Gastroesophageal sphincter (tissue), 4 donors: ENCODE results near the gene KIAA2012. TPM values are rescaled to one million over a fixed set of nuclear protein-coding genes. Genes with fewer than 3 reads are reported as not detected.

Experiments
- ATAC-seq: fragments of 150-250 bp; one replicate; pipeline ENCODE4 v1.9.1; 2016; ENCODE audit warnings: mild to moderate bottlenecking, moderate library complexity
- H3K27ac ChIP-seq, 4 donors: fragments of 200-600 bp; sonication (generic) in 3 of 4; 1 replicate in 3 of 4; 2 replicates in 1 of 4; pipeline ENCODE4 v1.5.1; 2016 to 2019
- H3K27me3 ChIP-seq: fragments of 200-600 bp; sonication (generic); one replicate; pipeline ENCODE4 v1.5.1; 2019
- H3K36me3 ChIP-seq, 2 donors: fragments of 200-600 bp; sonication (generic); one replicate each; pipeline ENCODE4 v1.5.1; 2019; ENCODE audit warnings: control low read depth in 1 of 2
- H3K4me1 ChIP-seq, 3 donors: fragments of 200-600 bp; sonication (generic); 1 replicate in 2 of 3; 2 replicates in 1 of 3; pipeline ENCODE4 v1.5.1; 2016 to 2019; ENCODE audit warnings: control low read depth in 2 of 3
- H3K4me3 ChIP-seq, 2 donors: fragments of 200-600 bp; sonication (generic); one replicate each; pipeline ENCODE4 v1.5.1; 2019; ENCODE audit warnings: mild to moderate bottlenecking in 1 of 2, moderate library complexity in 1 of 2
- H3K9me3 ChIP-seq, 3 donors: fragments of 200-600 bp; sonication (generic); one replicate each; pipeline ENCODE4 v1.5.1; 2017 to 2019; ENCODE audit warnings: control low read depth in 2 of 3
- CTCF ChIP-seq, 4 experiments: fragments of 200-600 bp in 2 of 4; fragments of 450-650 bp in 2 of 4; sonication (generic) in 1 of 4; IDR thresholded peaks; one replicate each; pipeline ENCODE4 v1.5.1; 2017 to 2019; ENCODE audit warnings: antibody characterized with exemption in 4 of 4, mild to moderate bottlenecking in 2 of 4, moderate library complexity in 2 of 4
- EP300 ChIP-seq: sonication (generic); formaldehyde crosslinking; IDR thresholded peaks from one replicate; pipeline ENCODE4 v1.6.1; 2017; ENCODE audit warnings: antibody characterized with exemption, mild to moderate bottlenecking
- POLR2A ChIP-seq, 2 donors: fragments of 450-650 bp; IDR thresholded peaks; one replicate each; pipeline ENCODE4 v1.6.1; 2017; ENCODE audit warnings: antibody characterized with exemption in 2 of 2, mild to moderate bottlenecking in 2 of 2, moderate library complexity in 1 of 2
- POLR2AphosphoS5 ChIP-seq: sonication (generic); formaldehyde crosslinking; IDR thresholded peaks from one replicate; pipeline ENCODE4 v1.6.1; 2017; ENCODE audit warnings: antibody characterized with exemption
- WGBS, 2 donors: methylation state at CpG; one replicate each; pipeline ENCODE4 v1.1.5; 2018; ENCODE audit warnings: low coverage in 1 of 2; 5-methylcytosine and 5-hydroxymethylcytosine counted together
- total RNA-seq, 4 donors: library from RNA; depleted of rRNA; stranded (reverse); fragments of >200 nt; gene quantifications; one replicate each; pipeline ENCODE4 v1.1.0, GENCODE V29; 2016

KIAA2012 gene
- total RNA-seq = not detected

GRCh38 chr2:202072737-202073401 is at the start of gene KIAA2012:
KIAA2012 (plus strand) TSS chr2:202073255; CDS start chr2:202073628, 373 bp downstream.
- 40 to 71% methylated on average over 6 to 8 of the region's 11 CpGs for WGBS, 2 donors
- H3K36me3 ChIP-seq = no peaks in the 10 kb centered on the region
- H3K4me3 ChIP-seq = no peak within 1 kb of the TSS
- no peak for ATAC-seq
- H3K27me3 ChIP-seq = no peaks in the 10 kb centered on the region
- no peaks in the 10 kb centered on the region for H3K9me3 ChIP-seq
- H3K27ac ChIP-seq = no peak within 1 kb of the TSS
- TF ChIP-seq CTCF (IDR thresholded peaks at IDR 0.05) (no peak), POLR2A (IDR thresholded peaks at IDR 0.05) (no peak)
- H3K4me1 ChIP-seq = no peaks in the 10 kb centered on the region

GRCh38 chr2:202023904-202024266 is 49.2 kb upstream of the KIAA2012 start:
- H3K9me3 ChIP-seq = no peaks in the 10 kb centered on the region
- H3K4me3 ChIP-seq = no peak overlapping the region
- H3K27me3 ChIP-seq = no peaks in the 10 kb centered on the region
- H3K27ac ChIP-seq = no peak overlapping the region
- H3K36me3 ChIP-seq = no peaks in the 10 kb centered on the region
- 92 to 100% methylated on average over 1 to 2 of the region's 8 CpGs for WGBS, 2 donors
- no peak for TF ChIP-seq EP300
- H3K4me1 ChIP-seq = peaks cover 0 to 18% (median 12%) of the 10 kb centered on the region in 3 donors
- no peak for ATAC-seq

GRCh38 chr2:202024871-202025270 is 48.2 kb upstream of the KIAA2012 start:
- no peak for TF ChIP-seq POLR2A (IDR thresholded peaks at IDR 0.05)
- no peak for TF ChIP-seq EP300
- no peak for TF ChIP-seq CTCF (IDR thresholded peaks at IDR 0.05)
- no peak for TF ChIP-seq POLR2AphosphoS5
- 82 to 89% methylated on average over 6 to 8 of the region's 9 CpGs for WGBS, 2 donors
- Histone ChIP-seq H3K9me3 (no peaks in the 10 kb centered on the region), H3K4me3 (no peak overlapping the region), H3K27me3 (no peaks in the 10 kb centered on the region), H3K4me1 (peaks cover 0 to 8% (median 5%) of the 10 kb centered on the region in 3 donors), H3K27ac (no peak overlapping the region), H3K36me3 (no peaks in the 10 kb centered on the region)
- no peak for ATAC-seq

- ATAC-seq = no peak
- TF ChIP-seq POLR2AphosphoS5 (no peak), CTCF (IDR thresholded peaks at IDR 0.05) (no peak), EP300 (no peak), POLR2A (IDR thresholded peaks at IDR 0.05) (no peak)
Measured at GRCh38 chr2:202025816-202026215, 47.2 kb upstream of the KIAA2012 start.

GRCh38 chr2:202026507-202026906 is 46.5 kb upstream of the KIAA2012 start:
- Histone ChIP-seq H3K4me3 (no peak overlapping the region), H3K27me3 (no peaks in the 10 kb centered on the region), H3K4me1 (peaks cover 0 to 11% (median under 1%) of the 10 kb centered on the region in 3 donors), H3K9me3 (no peaks in the 10 kb centered on the region), H3K36me3 (no peaks in the 10 kb centered on the region), H3K27ac (no peak overlapping the region)
- ATAC-seq = no peak
- no peak for TF ChIP-seq EP300
- WGBS, 2 donors = 78 to 94% methylated on average over 2 to 5 of the region's 5 CpGs

More at GRCh38 chr2:202025816-202026215, 47.2 kb upstream of the KIAA2012 start:
- H3K4me1 ChIP-seq = peaks cover 0 to 5% (median 0%) of the 10 kb centered on the region in 3 donors
- 98 to 100% methylated on average over 4 to 5 of the region's 5 CpGs for WGBS, 2 donors
- H3K27me3 ChIP-seq = no peaks in the 10 kb centered on the region
- H3K4me3 ChIP-seq = no peak overlapping the region
- H3K36me3 ChIP-seq = no peaks in the 10 kb centered on the region
- H3K9me3 ChIP-seq = no peaks in the 10 kb centered on the region
- no peak overlapping the region for H3K27ac ChIP-seq

GRCh38 chr2:202030691-202031090 is 42.4 kb upstream of the KIAA2012 start:
- TF ChIP-seq EP300 = no peak
- TF ChIP-seq POLR2AphosphoS5 = no peak
- no peak for TF ChIP-seq CTCF (IDR thresholded peaks at IDR 0.05)
- no peak for TF ChIP-seq POLR2A (IDR thresholded peaks at IDR 0.05)
- no peak for ATAC-seq
- peaks cover 0 to 34% (median 10%) of the 10 kb centered on the region in 3 donors for H3K4me1 ChIP-seq
- WGBS, 2 donors = 41 to 54% methylated on average over 4 of the region's 4 CpGs
- no peaks in the 10 kb centered on the region for H3K9me3 ChIP-seq
- H3K27me3 ChIP-seq = no peaks in the 10 kb centered on the region
- no peaks in the 10 kb centered on the region for H3K36me3 ChIP-seq
- peak overlapping the region in 3 of 4 donors; percentile 23 to 99 (median 97) for H3K27ac ChIP-seq
- H3K4me3 ChIP-seq = no peak overlapping the region
